ENCODE measurements around the gene KIF6.

The KIF6 gene

GRCh38 chr6:39338397-39338796 lies 386.8 kb downstream of the KIF6 start:
- no peak for DNase-seq

- no peak for DNase-seq
Measured at GRCh38 chr6:39335780-39336545, 389.2 kb downstream of the KIF6 start.

GRCh38 chr6:39333644-39334438 lies 391.4 kb downstream of the KIF6 start:
- DNase-seq = no peak

GRCh38 chr6:39330476-39330875 lies 394.7 kb downstream of the KIF6 start:
- DNase-seq = no peak

GRCh38 chr6:39330057-39330456 lies 395.2 kb downstream of the KIF6 start:
- DNase-seq = no peak

- DNase-seq = no peak
Measured at GRCh38 chr6:39328066-39328465, 397.1 kb downstream of the KIF6 start.

GRCh38 chr6:39327507-39327906 lies 397.7 kb downstream of the KIF6 start:
- no peak for DNase-seq

GRCh38 chr6:39322306-39322850 lies 402.8 kb downstream of the KIF6 start, which contains the start of gene KCNK16:
TSS of gene KCNK16 (minus strand) at chr6:39322702. CDS start at chr6:39322540, 162 bp downstream.
- DNase-seq = no peak

- DNase-seq = no peak
Measured at GRCh38 chr6:39321761-39322160, 403.4 kb downstream of the KIF6 start.

GRCh38 chr6:39320363-39320984 lies 404.7 kb downstream of the KIF6 start:
- no peak for DNase-seq

GRCh38 chr6:39319621-39320362 lies 405.4 kb downstream of the KIF6 start:
- DNase-seq = no peak

- DNase-seq = no peak
Measured at GRCh38 chr6:39317256-39317655, 408.0 kb downstream of the KIF6 start.

- DNase-seq = no peak
Measured at GRCh38 chr6:39314273-39314795, 410.9 kb downstream of the KIF6 start, which contains the start of gene KCNK17. TSS of gene KCNK17 (minus strand) at chr6:39314419. CDS start at chr6:39314320, 99 bp downstream.

- no peak for DNase-seq
Measured at GRCh38 chr6:39313526-39314272, 411.5 kb downstream of the KIF6 start.

GRCh38 chr6:39312912-39313525 lies 412.2 kb downstream of the KIF6 start:
- no peak for DNase-seq

GRCh38 chr6:39310542-39310941 lies 414.7 kb downstream of the KIF6 start:
- DNase-seq = no peak

- no peak for DNase-seq
Measured at GRCh38 chr6:39309942-39310531, 415.2 kb downstream of the KIF6 start.

GRCh38 chr6:39307462-39307861 lies 417.7 kb downstream of the KIF6 start:
- no peak for DNase-seq

- DNase-seq = no peak
Measured at GRCh38 chr6:39304951-39305350, 420.3 kb downstream of the KIF6 start.

- DNase-seq = no peak
Measured at GRCh38 chr6:39303425-39304153, 421.6 kb downstream of the KIF6 start.

All from NCI-H1048 (cell line).